Measurements from ENCODE around the gene NUAK1.

NUAK1 gene

GRCh38 chr12:106132175-106133135 is 6.3 kb downstream of the NUAK1 start:
- DNase-seq = no peak

- no peak for DNase-seq
Measured at GRCh38 chr12:106131676-106132075, 7.1 kb downstream of the NUAK1 start.

- DNase-seq = no peak
Measured at GRCh38 chr12:106130474-106131113, 8.2 kb downstream of the NUAK1 start.

GRCh38 chr12:106128585-106129328 is 10.0 kb downstream of the NUAK1 start:
- no peak for DNase-seq

- no peak for DNase-seq
Measured at GRCh38 chr12:106127338-106128126, 11.2 kb downstream of the NUAK1 start.

- no peak for DNase-seq
Measured at GRCh38 chr12:106126441-106127337, 12.1 kb downstream of the NUAK1 start.

- DNase-seq = no peak
Measured at GRCh38 chr12:106125351-106126095, 13.2 kb downstream of the NUAK1 start.

- DNase-seq = no peak
Measured at GRCh38 chr12:106123551-106124081, 15.1 kb downstream of the NUAK1 start.

GRCh38 chr12:106123110-106123509 is 15.6 kb downstream of the NUAK1 start:
- no peak for DNase-seq

- no peak for DNase-seq
Measured at GRCh38 chr12:106122004-106122403, 16.8 kb downstream of the NUAK1 start.

GRCh38 chr12:106120519-106121105 is 18.1 kb downstream of the NUAK1 start:
- DNase-seq = no peak

GRCh38 chr12:106119301-106119700 is 19.5 kb downstream of the NUAK1 start:
- DNase-seq = no peak

GRCh38 chr12:106118381-106119130 is 20.2 kb downstream of the NUAK1 start:
- no peak for DNase-seq

GRCh38 chr12:106115440-106115839 is 23.3 kb downstream of the NUAK1 start:
- no peak for DNase-seq

- no peak for DNase-seq
Measured at GRCh38 chr12:106114447-106115068, 24.2 kb downstream of the NUAK1 start.

GRCh38 chr12:106113824-106114446 is 24.8 kb downstream of the NUAK1 start:
- no peak for DNase-seq

GRCh38 chr12:106113446-106113823 is 25.3 kb downstream of the NUAK1 start:
- no peak for DNase-seq

GRCh38 chr12:106113042-106113441 is 25.7 kb downstream of the NUAK1 start:
- DNase-seq = no peak
